Measurements from ENCODE around the gene CLCC1.
A peak's percentile ranks its signal among the peaks of the same experiment; 100 is the strongest.
"Not testable (repeated sequence)": the region's sequence is repeated elsewhere in the genome, so short reads cannot be mapped to it uniquely, and the experiment has no call there.

Gene CLCC1, protein sequence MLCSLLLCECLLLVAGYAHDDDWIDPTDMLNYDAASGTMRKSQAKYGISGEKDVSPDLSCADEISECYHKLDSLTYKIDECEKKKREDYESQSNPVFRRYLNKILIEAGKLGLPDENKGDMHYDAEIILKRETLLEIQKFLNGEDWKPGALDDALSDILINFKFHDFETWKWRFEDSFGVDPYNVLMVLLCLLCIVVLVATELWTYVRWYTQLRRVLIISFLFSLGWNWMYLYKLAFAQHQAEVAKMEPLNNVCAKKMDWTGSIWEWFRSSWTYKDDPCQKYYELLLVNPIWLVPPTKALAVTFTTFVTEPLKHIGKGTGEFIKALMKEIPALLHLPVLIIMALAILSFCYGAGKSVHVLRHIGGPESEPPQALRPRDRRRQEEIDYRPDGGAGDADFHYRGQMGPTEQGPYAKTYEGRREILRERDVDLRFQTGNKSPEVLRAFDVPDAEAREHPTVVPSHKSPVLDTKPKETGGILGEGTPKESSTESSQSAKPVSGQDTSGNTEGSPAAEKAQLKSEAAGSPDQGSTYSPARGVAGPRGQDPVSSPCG

DNA sequence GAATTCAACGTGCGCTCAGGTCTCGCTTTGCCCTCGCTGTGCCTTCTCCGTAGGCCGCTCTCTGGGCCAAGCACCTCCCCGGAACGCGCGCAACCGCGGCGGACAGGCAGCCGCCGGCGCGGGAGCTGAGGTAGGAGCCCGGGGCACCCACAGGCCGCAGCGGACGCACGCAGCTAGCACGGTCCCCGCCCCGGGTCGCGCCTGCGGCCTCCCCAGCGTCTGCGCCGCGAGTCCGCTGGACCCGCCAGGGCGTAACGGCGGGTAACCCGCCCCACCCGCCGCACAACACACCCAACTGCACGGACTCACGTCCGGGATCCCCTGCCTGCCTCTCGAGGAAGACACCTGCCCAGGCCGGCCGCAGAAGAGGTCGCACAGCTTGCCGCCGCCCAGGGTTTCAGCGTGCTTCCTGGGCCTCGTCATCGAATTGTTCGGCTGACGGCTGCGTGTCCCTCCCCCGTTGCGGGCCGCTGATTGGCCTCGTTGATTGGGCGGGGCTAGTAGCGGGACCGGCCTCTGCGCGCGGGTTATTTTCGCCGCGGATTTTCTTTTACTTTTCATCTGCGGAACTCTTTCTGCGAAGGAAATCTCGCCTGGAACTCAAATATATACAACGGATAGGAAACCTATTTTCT lies at the start of gene CLCC1:
CLCC1 (minus strand) TSS at position 433 of the 635 bp plus-strand sequence. CDS start 13,047 bp downstream, outside the sequence.
- DNase-seq, result peak; percentile 93

DNA sequence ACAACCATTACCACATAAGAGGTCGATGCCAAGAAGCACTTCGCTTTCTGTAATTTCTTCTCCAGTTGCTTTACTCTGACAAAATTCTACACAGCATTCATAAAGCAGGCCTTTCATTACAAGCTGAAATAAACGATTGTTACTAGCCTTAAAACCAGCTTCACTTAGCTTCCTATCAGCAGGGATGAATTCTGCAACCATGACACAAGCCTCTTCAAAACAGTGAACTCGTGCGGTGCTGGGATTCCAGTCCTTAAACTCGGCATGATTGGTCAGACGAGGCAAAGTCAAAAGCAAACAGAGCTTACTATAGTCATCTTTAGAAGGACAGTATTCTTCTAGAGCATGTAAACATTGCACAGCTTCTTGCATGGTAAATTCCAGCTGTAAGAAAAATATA lies 48.1 kb upstream of the CLCC1 start:
- DNase-seq, result no peak

DNA sequence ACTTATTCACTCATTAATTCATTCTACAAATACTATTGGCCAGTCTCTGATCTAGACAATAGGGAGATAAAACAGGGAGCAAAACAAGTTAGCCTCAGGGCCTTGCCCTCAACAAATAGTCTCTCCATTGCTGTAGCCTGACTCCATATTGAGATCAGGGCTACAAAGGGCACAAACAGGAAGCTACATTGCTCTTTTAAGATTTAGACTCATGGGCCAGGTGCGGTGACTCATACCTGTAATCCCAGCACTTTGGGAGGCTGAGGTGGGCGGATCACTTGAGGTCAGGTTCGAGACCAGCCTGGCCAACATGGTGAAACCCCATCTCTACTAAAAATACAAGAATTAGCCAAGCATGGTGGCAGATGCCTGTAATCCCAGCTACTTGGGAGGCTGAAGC lies 33.3 kb upstream of the CLCC1 start:
- not testable (repeated sequence) for DNase-seq

DNA sequence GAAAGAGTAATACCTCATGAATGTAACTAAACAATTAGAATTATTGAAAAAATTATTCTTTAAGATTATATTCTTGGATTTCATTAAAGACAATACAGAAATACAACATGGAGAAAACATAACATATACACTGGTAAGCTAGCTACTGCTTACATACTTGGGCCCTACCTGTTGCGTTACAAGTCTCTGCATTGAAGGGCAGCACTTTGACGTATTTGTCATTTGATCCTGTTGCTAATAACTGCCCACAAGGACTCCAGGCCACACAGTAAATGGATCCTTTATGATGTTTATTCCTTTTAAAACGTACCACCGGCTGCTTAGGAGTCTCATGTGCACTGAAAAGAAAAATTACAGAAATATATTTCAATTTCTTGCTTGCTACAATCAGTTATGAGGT lies 19.8 kb upstream of the CLCC1 start:
- DNase-seq, result no peak

DNA sequence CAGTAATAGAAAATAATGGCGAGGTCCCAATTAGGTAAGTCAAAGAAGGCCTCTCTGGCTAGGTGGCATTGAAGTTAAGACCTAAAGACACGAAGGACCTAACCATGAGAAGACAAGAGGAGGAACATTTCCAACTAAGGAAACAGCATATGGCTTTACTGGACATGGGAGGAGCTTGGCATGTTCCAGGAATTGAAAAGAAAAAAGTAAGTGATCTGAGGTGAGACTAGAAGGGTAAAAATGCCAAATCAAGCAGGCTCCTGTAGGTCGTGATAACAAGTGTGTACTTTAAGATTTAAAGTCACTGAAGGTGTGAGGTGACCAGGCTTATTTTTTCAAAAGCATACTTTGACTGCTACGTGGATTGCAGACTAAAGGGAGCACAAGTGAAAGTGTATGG lies 13.4 kb upstream of the CLCC1 start:
- no peak for DNase-seq

DNA sequence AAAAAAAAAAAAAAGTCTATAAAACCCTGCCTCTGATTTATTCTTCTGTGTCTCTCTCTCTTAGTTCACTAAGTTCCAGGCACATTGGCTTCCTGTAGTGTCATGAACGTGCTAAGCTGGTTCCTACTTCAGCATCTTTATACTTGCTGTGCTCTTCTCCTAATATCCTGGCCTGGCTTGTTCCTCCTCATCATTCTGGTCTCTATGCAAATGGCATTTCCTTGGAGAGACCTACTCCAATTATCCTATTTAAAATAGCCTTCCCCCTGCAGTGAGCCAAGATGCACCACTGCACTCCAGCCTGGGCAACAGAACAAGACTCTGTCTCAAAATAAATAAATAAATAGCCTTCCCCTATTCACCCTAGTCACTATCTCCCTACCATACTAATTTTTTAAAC lies 9.7 kb upstream of the CLCC1 start:
- DNase-seq, result no peak

DNA sequence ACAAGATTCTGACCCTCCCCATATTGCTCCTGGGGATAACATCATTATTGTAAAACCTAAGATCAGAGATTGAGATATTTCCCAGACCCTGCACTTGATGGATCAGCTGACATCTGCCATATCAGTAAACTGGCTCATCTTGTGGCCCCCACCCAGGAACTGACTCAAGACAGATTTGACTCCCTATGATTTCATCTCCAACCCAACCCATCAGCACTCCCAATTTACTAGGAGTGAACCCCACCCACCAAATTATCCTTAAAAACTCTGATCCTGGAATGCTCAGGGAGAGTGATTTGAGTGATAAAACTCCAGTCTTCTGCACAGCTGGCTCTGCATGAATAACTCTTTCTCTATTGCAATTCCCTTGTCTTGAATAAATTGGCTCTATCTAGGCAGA lies 6.1 kb upstream of the CLCC1 start:
- DNase-seq, result no peak

DNA sequence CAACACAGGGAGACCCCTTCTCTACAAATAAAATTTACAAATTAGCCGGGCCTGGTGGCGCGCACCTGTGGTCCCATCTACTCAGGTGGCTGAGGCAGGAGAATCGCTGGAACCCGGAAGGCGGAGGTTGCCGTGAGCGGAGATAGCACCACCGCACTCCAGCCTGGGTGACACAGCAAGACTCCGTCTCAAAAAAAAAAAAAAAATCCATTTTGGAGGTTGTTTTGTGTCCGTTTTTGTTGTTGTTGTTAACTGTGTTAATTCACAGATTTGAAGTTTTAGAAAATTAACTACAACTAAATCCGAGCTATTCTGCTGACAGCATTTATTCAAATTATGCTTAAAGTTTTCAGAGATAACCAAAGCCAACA lies 618 bp downstream of the CLCC1 start:
- DNase-seq, result peak; percentile 31

DNA sequence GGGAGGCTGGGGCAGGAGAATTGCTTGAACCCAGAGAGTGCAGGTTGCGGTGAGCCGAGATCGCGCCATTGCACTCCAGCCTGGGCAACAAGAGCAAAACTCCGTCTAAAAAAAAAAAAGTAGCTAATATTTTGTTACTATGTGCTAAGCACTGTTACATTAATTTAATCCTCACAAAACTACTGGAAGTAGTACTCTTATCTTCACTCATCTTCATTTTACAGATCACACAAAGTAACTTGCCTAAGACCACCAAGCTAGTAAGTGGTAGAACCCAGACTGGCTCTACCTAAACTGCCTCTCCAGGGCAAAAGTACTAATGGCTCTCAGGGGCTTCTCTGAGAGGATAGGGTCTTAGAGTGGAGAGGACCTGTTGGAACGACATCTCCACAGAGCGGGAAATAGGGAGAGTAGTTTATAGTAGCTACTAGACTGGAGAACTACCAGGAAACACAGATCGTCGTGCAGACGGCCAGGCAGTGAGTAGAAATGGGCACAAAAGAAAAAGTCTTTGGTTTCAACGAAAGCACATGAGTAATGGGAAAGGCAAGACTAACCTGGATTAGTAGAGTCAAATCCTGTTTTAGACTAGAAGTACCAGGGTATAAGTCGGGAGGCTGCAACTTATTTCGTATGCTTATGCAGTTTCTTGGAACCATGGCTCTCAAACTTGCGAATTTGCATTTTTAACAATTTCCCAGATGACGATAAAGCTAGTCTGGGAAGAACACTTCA lies 1.4 kb downstream of the CLCC1 start:
- no peak for DNase-seq

DNA sequence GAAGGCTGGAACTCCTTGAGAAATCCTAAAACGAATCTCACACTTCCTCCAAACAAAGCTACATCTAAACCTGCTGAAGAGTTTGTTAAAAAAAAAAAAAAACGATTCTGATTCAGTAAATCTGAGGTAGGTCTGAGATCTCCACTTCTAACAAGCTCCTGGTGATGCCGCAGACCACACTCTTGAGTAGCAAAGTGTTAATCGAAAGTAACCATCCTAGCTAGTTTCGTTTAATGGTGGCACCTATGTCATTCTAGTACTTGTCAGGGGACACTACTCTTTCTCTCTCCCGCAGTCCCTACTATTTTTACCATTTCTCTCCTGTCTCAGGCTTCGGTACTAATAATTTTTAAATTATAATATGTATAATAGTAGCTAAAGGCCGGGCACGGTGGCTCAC lies 2.1 kb downstream of the CLCC1 start:
- peak; percentile 54 for DNase-seq

DNA sequence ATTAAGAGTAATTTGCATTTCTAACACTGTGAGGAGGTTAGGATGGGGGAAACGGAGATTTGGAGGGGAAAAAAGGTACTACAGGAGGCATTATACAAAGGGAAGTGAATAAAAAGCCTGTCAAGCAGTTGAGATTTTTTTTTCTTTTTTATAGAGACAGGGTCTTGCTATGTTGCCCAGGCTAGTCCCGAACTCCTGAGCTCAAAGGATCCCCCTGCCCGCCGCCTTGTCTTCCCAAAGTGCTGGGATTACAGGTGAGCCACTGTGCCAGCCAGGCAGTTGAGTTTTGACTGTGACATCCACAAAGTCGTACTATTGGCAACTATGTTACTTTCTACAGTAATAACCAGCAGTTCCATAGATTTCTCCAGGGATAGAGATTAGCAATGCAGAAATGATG lies 2.6 kb downstream of the CLCC1 start:
- no peak for DNase-seq

DNA sequence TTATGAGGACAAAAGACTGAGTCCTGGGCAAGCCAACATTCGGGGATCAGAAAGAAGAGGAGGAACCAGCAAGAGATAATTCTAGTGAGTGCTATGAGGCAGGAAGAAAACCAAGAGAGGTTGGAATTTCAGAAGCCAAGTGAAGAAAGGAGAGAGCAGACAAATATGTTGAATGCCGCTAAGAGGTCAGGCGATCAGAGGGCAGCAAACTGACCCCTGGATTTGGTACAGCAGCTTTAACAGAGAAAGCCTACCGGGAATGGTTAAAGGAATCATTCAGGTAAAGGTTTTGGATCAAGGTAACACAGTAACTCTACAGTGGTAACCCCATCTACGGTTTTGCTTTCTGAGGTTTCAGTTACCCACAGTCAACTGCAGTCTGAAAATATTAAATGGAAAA lies 5.4 kb downstream of the CLCC1 start:
- DNase-seq, result no peak

DNA sequence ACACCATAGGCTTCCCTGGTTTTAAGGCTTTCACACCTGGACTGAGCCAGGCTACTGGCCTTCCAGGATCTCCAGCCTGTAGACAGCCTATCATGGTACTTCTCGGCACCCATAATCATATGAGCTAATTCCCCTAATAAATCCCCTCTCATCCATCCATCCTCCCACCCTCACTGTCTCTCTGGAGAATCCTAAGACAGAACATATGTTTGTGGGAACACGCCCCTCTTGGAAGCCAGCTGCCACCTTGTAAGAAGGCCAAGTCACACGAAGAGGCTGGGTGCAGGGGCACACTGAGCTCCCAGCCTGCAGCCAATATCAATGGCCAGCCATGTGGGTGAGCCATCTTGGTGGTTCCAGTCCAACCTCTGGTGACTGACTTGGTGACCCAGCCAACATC lies 7.4 kb downstream of the CLCC1 start:
- no peak for DNase-seq

DNA sequence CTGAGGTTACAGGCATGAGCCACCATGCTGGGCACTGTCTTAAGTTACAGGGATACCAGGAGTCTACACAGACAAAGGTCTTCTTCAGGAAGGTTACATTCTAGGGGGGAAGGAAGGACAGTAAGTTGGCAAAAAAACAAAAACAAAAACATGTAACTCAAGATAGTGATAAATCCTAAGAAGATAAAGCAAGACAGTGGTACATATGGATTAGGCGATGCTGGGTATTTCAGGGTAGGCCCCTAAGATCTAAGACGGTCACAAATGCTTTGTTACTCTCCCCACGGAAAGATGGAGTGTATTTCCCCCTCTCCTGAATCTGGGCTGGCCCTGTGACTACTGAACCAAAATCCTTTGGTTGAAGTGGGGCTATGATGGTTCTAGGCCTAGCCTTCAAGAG lies 8.2 kb downstream of the CLCC1 start:
- no peak for DNase-seq

DNA sequence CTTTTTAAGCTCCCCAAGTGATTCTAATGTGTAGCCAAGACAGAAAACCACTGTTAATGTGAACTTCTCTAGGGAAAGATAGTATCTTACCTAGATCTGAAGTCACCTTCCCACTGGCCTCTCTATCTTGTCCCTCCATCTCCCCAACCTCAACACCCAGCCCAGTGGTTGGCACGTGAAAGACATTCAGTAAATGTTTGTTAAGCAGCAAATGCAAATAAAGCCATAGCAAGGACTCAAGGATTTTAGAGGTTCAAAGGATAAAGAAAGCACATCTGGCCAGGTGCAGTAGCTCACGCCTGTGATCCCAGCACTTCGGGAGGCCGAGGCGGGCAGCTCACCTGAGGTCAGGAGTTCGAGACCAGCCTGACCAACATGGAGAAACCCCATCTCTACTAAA lies 9.8 kb downstream of the CLCC1 start:
- no peak for DNase-seq

DNA sequence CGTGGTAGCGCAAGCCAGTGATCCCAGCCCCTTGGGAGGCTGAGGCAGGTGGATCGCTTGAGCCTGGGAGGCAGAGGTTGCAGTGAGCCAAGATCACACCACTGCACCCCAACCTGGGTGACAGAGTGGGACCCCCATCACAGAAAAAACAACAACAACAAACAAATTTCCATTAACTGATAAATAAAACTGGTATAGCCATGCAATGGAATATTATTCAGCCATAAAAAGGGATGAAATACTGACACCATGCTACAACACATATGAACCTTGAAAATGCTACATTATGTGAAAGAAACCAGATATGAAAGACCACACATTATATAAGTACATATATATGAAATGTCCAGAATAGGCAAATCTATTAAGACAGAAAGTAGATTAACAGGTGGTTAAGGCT lies 12.0 kb downstream of the CLCC1 start:
- no peak for DNase-seq

DNA sequence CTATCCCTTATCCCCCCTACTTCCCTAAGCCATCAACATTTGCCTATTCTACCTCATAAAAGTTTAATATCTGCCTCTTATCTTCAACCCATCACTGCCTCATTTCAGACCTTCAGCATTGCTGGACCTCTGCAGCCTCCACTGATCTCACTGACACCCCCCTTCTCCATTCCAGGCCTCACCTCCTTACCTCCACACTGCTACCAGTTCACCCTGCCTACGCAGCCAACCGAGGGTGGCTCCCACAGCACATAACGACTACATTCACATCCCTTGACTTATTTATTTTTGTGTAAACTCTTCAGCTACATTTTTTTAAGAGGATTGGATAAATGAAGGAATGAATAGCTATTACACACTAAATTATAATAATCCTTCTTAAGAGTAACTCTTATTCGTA lies 14.2 kb downstream of the CLCC1 start:
- no peak for DNase-seq

DNA sequence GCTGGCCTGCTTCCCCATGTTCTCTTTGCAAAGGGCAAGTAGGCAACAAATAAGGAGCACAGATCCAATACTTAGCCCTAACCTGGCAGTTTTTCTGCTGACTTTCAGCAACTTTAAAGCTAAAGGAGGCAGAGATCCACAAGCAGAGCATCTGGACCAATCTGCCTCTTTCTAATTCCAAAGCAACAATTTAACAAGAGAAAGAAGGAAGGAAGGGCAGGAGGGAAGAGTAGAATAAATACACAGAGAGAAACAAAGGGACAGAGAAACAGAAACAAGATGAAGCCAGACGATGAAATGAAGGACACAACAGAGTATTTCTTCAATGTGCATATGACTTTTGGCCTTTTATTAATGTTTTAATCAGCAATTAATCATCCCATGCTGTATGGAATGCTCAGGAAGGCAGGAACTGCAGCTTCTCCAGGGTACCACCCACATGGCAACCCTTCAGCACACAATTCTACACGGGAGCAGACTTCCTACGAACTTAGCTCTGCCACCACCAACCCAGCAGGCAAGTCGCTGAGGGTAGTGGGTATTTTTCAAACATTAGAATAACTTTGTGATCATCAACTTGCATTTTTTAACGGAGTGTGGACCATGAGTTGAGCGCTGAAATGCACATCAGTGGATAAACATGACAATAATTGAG lies 15.3 kb downstream of the CLCC1 start:
- no peak for DNase-seq

DNA sequence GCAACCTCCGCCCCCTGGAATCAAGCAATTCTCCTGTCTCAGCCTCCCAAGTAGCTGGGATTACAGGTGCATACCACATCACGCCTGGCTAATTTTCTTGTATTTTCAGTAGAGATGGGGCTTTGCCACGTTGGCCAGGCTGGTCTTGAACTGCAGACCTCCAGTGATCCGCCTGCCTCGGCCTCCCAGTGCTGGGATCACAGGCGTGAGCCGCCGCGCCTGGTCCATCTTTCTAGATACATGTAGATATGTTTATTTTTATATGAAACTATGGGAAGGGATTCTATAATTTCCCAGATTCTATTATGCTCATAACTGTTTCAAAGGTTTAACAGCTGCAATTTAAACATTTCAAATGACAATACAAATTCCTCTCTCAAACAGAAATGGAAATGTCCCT lies 27.1 kb downstream of the CLCC1 start:
- no peak for DNase-seq

DNA sequence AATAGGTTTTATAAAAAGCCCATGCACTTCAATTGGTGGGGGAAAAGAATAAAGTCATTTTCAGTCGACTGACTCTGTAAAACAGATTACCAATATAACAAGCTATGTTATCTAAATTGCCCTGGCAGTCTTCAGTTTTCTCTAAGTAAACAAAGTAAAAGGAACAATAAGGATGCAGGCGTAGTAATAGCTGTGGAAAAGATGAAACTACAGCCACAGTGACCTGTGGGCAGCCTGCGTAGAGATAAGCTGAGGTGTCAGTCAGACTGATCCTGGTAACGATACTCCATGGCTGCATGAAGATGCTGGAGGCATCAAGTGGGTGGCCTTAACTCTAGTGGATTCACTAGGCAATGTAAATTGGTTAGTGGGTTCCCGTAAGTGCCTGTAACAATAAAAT lies 29.3 kb downstream of the CLCC1 start:
- DNase-seq, result no peak

DNA sequence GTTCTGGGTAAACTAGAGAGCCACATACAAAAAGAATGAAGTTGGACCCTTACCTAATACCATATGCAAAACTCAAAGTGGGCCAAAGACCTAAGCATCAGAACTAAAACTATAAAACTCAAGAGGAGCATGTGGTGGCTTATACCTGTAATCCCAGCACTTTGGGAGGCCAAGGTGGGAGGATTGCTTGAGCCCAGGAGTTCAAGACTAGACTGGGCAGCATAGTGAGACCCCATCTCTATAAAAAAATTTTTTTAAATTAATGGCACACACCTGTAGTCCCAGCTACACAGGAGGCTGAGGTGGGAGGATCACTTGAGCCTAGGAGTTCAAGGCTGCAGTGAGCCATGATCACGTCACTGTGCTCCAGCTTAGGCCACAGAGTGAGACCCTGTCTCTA lies 35.7 kb downstream of the CLCC1 start:
- DNase-seq, result not testable (repeated sequence)

DNA sequence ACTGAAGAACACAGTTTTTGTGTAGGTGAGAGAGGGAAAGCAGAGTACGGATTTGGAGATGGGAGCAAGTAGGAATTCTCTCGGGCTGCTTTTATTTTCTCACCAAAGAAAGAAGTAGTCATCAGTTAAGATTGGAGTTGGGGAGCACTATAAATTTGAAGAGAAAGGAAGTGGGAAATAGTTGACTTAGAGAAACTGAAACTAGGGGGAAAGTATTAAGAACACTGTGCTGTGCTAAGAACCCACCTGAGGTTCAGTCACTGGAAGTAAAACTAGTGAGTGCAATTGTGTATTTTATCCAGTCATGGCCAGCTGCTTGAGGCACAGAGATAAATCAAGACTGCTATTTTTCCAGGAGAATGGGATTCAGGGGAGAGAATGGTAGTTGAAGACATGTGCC lies 37.4 kb downstream of the CLCC1 start:
- DNase-seq, result no peak

DNA sequence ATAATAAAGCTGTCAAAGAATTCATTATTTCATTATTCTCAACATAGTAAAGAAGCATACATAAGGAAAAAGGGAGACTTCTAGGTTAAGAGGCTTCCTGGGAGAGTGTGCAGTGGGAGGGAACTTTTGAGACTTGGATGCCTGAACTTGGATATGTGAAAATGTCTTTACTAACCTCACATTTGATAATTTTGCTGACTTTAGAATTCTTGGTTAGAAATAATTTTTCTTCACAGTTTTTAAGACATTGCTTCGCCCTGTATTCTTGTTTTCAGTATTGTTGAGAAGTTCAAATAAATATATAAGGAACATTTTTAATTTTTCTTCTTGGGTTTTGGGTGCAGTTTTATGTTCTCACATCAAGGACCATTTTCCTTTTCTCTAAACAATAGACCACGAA lies 46.5 kb downstream of the CLCC1 start:
- DNase-seq, result no peak
